Gastroesophageal sphincter (tissue), 3 donors: ENCODE data around the gene RIMBP2.

Experiments used
- EP300 ChIP-seq: sonication (generic); formaldehyde crosslinking; IDR thresholded peaks from one replicate; pipeline ENCODE4 v1.6.1; 2017; ENCODE audit warnings: antibody characterized with exemption, mild to moderate bottlenecking
- POLR2A ChIP-seq, 2 donors: fragments of 450-650 bp; IDR thresholded peaks; one replicate each; pipeline ENCODE4 v1.6.1; 2017; ENCODE audit warnings: antibody characterized with exemption in 2 of 2, mild to moderate bottlenecking in 2 of 2, moderate library complexity in 1 of 2
- POLR2AphosphoS5 ChIP-seq: sonication (generic); formaldehyde crosslinking; IDR thresholded peaks from one replicate; pipeline ENCODE4 v1.6.1; 2017; ENCODE audit warnings: antibody characterized with exemption
- TF ChIP-seq, protein P1 (sequence below), 4 experiments: fragments of 200-600 bp in 2 of 4; fragments of 450-650 bp in 2 of 4; sonication (generic) in 1 of 4; IDR thresholded peaks; one replicate each; pipeline ENCODE4 v1.5.1; 2017 to 2019; ENCODE audit warnings: antibody characterized with exemption in 4 of 4, mild to moderate bottlenecking in 2 of 4, moderate library complexity in 2 of 4

DNA sequence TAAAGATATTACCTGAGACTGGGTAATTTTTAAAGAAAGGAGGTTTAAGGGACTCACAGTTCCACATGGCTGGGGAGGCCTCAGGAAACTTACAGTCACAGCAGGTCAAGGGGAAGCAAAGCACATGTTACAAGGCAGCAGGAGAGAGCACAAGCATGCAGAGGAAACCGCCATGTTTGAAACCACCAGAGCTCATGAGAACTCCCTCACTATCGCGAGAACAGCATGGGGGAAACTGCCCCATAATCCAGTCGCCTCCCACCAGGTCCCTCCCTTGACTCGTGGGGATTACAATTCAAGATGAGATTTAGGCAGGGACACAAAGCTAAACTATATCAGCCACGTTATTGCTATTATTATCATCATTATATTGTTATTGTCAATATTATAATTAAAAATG is 138.7 kb downstream of the RIMBP2 start:
- TF ChIP-seq, protein P1, sequence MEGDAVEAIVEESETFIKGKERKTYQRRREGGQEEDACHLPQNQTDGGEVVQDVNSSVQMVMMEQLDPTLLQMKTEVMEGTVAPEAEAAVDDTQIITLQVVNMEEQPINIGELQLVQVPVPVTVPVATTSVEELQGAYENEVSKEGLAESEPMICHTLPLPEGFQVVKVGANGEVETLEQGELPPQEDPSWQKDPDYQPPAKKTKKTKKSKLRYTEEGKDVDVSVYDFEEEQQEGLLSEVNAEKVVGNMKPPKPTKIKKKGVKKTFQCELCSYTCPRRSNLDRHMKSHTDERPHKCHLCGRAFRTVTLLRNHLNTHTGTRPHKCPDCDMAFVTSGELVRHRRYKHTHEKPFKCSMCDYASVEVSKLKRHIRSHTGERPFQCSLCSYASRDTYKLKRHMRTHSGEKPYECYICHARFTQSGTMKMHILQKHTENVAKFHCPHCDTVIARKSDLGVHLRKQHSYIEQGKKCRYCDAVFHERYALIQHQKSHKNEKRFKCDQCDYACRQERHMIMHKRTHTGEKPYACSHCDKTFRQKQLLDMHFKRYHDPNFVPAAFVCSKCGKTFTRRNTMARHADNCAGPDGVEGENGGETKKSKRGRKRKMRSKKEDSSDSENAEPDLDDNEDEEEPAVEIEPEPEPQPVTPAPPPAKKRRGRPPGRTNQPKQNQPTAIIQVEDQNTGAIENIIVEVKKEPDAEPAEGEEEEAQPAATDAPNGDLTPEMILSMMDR (IDR thresholded peaks at IDR 0.05): no peak
- TF ChIP-seq EP300: no peak
- no peak for TF ChIP-seq POLR2A (IDR thresholded peaks at IDR 0.05)
- no peak for TF ChIP-seq POLR2AphosphoS5
